ENCODE measurements around the gene SECTM1.

SECTM1 gene

GRCh38 chr17:82346342-82347300 is 13.1 kb upstream of the SECTM1 start:
- no peak for DNase-seq

DNA sequence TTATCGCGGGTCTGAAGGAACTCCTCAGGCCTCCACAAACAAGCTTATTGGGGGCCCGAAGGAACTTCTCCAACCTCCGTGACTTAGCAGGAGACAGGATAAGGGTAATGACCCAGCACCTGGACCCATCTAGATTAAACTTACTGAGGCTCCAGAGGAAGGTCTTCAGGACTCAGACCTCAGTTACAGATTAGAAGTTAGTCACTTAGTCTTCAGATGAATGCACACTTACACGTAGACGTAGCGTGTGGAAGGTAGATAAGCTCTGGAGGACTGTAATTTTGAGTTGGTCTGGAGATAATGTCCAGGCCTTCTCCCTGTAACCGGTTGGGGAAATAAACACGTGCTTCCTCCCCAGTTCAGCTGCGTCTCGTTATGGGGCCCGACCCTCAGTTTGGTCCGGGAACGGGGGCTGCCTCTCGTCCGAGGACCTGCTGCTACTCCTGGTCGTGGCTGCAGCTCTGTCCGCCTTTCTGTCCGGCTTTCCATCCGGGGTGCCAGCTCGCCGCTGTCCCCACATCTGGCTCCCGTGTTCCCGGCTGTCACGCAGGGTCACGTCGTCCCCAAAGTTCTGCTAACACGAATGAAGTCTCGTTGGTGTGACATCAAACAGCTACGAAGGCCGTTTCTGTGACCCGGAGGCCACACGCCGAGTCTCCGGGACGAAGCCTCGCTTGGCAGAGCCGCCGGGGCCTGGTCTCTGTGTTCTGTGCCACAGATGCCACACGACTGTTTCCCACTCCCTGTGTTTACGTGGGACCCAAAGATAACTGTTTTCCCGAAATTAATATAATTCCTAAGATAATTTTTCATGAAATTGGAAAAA is 11.8 kb upstream of the SECTM1 start:
- DNase-seq = no peak

GRCh38 chr17:82344175-82344907 is 10.8 kb upstream of the SECTM1 start:
- DNase-seq = no peak

GRCh38 chr17:82343560-82343959 is 10.0 kb upstream of the SECTM1 start:
- no peak for DNase-seq

DNA sequence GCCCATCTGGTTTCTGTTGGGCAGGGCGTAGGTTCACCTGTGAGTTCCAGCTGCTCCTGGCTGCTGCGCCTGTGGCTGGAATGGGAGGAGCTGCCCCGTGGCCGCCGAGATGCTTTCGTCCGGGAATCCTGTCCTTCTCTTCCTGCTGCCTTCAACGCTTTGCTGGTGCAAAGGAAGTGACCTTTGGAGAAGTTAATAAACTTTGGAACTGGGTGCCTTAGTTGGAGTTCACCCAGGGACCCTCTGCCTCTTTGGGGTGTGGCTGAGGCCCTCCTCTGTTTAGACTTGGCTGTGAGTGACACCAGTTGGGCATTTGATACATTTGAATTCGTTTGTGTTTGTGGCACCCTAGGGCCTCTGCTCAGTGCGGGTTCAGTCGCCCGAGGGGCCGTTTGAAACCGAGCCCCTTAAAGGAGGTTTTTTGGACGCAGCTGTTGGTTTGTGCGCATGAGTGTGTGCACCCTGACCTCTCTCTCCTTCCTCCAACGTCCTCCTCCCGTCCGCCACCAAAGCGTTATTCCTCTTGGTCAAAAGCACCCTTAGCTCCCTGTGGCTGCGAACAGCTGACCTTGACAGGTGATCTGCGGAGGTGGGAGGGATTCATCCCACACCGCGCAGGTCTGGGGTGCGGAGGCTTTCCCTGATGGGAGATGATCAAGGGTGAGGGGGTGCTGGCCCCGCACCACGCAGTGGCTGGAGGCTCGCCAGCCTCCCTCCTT is 9.0 kb upstream of the SECTM1 start:
- no peak for DNase-seq

- no peak for DNase-seq
Measured at GRCh38 chr17:82339634-82340580, 6.3 kb upstream of the SECTM1 start.

GRCh38 chr17:82338858-82339633 is 5.5 kb upstream of the SECTM1 start:
- peak; percentile 33 for DNase-seq

GRCh38 chr17:82334622-82335394 is 1.2 kb upstream of the SECTM1 start:
- no peak for DNase-seq

DNA sequence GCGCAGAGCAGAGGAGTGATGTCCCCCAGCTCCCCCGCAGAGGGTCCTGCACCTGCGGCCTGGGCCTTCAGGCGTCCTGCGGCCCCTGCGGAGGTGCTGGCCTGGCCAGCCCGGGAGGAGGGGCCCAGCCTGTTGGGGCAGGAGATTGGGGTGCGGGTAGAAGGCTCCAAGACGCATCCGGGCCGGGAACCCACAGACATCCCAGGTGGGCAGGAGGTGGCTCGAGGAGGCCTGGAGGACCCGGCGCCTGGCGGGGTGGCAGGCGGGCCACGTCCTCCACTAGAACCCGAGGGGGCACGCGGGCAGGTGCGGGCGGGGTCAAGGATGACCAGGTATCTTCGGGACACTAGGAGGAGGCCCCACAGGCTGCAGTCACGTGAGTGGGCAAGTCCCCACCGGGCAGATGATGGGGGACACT is 647 bp upstream of the SECTM1 start:
- no peak for DNase-seq

- no peak for DNase-seq
Measured at GRCh38 chr17:82332669-82333278, 792 bp downstream of the SECTM1 start.

DNA sequence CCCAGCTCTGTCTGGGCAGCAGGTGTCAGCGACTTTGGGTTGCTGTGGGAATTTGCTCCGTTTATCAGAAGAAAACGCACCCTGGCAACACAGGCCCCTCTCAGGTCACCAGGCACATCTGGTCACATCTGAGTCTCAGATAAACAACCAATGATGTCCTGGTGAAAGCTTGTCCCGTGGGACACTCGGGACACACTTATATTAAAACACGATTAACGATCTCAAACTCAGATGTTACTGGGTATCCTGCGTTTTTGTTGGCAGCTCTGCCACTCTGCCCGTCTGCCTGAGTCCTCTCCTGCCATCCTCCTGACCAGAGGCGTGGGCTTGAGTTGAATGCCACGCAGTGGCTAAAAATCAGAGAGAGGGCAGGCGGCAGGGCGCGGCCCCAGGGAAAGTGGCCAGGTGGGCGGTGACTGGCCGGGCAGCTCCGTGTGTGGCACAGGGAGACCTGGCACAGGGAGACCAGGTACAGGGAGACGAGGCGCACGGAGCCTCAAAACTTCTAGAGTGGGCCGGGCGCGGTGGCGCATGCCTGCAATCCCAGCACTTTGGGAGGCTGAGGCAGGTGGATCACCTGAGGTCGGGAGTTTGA is 2.1 kb downstream of the SECTM1 start:
- DNase-seq = no peak

GRCh38 chr17:82330322-82331239 is 3.0 kb downstream of the SECTM1 start:
- peak; percentile 88 for DNase-seq

- DNase-seq = no peak
Measured at GRCh38 chr17:82329683-82330321, 3.8 kb downstream of the SECTM1 start.

DNA sequence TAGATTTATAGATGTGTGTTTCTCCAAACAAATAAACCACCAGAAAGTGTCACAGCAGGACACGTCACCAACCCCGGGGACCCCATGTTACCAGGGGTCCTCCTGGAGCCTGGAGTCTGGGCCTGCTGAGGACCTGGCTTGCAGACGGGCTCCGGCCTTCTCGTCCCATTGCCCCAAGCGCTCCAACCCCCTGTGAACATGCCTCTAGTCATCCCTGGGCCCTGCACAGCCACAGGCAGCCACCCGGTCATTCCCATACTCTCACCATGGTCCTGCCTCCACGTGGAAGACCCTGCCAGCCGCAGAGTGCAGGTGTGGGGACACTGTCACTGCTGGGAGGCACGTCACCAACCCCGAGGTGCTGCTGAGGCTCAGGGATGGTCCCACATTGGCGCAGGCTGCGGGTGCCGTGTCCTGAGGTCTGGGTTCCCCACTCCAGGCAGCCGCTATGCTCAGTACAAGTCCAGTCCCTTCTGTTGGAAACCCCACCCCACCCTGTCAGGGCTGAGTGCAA is 4.5 kb downstream of the SECTM1 start:
- DNase-seq = no peak

- DNase-seq = no peak
Measured at GRCh38 chr17:82328141-82328993, 5.2 kb downstream of the SECTM1 start.

GRCh38 chr17:82327757-82328140 is 5.8 kb downstream of the SECTM1 start:
- no peak for DNase-seq
